ENCODE data around the gene KRT16.
A peak's percentile ranks its signal among the peaks of the same experiment; 100 is the strongest.
"Not testable (repeated sequence)": the region's sequence is repeated elsewhere in the genome, so short reads cannot be mapped to it uniquely, and the experiment has no call there.

Gene KRT16

DNA sequence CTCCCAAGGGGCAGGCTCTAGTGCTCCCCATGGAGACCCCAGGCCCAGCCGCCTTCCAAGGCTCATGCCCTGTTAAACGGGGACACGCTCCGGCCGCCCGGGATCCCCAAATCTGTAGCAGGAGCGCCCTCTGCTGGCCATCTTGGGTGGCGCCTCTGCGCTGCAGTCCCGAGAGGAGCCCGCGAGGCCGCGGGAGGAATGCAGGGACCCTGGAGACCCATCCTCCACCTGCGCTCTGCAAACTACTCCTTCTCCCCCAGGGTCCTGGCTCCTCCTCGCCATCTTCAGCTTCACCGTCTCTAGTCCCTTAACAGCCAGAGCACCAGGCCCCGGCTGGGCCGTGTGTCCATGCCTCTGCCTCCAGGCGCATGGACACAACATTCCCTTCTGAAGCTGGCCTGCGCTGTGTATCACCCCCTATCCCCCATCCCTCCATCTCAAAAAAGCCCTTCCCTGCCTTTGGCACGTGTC is 35.4 kb upstream of the KRT16 start:
- peak; percentile 85 to 86 for DNase-seq (ENCODE audit: low read depth in 2 of 2)

DNA sequence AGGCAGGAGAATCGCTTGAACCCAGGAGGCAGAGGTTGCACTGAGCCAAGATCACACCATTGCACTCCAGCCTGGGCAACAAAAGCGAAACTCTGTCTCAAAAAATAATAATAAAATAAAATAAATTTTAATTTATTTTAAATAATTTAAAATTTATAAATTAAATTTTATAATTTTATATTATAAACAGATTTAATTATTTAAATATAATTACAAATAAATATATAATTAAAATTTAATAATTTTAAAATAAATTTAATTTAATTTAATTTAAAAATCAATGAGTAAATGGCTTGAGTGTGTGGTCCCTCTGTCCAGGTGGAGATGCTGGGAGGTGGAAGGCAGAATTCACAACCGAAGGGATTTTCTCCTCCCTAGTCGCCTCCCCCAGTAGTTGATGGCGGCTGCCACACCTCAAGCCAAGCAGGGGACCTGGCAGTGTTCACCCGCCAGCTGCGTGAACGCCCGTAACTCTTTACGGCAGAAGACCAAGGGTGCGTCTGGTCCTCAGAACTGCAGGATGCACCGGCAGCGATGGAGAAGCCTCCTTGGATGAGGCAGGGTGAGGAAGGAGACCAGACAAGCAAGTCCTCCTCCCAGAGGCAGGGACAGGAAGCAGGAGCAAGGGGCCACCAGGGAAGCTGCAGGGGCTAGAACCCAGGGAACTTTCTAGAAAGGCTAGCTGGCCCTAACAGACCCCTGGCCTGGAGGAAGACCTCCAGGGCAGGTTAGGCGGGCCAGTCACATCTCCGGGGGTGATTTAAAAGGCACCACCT is 34.7 kb upstream of the KRT16 start:
- DNase-seq (ENCODE audit: low read depth in 2 of 2), result no peak

DNA sequence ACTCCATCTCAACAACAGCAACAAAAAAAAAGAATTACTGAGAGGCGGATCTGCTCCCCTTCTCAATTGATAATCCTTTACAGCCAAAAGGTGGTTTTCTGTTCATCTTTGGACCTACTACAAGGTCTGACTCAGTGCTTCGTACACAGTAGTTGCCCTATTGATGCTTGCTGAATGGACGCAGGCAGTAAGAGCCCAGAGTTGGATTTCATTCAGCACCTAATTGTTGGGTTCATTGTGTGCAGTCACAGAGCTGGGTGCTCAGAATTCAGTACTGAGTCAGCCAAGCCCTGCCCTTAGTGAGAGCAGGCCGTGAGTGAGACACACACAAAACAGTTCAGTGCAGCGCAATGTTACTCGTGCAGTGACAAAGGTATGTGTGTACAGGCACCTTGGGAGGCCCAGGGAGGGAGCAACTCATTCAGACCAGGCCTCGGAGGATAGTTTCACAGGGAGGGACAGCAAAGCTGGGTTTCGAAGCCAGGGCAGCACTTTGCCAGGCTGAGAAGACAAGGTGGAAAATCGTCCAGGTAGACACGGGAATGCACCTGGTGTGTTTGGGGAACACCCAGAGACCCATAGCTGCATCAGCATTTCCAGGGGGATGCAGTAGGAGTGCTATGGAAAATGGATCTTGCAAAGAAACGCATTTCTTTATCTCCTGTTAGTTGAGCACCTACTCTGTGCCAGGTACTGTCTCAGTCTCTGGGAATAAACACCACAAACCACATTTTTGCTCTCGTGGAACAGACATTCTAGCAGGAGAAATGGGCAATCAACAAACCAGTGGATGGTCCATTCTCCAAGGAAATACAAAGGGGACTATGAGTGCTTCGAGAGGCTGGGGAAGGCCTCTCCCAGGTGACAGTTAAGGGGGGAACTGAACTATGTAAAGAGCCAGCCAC is 29.9 kb upstream of the KRT16 start:
- no peak for DNase-seq (ENCODE audit: low read depth in 2 of 2)

DNA sequence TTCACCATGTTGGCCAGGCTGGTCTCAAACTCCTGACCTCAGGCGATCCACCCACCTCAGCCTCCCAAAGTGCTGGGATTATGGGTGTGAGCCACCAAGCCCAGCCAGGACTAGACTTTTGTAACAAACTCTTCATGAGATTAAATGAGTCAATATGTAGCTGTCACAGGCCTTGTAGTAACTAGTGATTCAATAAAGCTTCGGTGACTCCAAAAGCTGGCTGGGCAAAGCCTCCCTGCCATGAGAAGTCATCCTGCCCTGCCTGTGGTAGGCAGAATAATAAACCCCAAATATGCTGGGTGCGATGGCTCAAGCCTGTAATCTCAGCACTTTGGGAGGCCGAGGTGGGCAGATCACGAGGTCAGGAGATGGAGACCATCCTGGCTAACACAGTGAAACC is 28.0 kb upstream of the KRT16 start:
- not testable (repeated sequence) for DNase-seq (ENCODE audit: low read depth in 2 of 2)

DNA sequence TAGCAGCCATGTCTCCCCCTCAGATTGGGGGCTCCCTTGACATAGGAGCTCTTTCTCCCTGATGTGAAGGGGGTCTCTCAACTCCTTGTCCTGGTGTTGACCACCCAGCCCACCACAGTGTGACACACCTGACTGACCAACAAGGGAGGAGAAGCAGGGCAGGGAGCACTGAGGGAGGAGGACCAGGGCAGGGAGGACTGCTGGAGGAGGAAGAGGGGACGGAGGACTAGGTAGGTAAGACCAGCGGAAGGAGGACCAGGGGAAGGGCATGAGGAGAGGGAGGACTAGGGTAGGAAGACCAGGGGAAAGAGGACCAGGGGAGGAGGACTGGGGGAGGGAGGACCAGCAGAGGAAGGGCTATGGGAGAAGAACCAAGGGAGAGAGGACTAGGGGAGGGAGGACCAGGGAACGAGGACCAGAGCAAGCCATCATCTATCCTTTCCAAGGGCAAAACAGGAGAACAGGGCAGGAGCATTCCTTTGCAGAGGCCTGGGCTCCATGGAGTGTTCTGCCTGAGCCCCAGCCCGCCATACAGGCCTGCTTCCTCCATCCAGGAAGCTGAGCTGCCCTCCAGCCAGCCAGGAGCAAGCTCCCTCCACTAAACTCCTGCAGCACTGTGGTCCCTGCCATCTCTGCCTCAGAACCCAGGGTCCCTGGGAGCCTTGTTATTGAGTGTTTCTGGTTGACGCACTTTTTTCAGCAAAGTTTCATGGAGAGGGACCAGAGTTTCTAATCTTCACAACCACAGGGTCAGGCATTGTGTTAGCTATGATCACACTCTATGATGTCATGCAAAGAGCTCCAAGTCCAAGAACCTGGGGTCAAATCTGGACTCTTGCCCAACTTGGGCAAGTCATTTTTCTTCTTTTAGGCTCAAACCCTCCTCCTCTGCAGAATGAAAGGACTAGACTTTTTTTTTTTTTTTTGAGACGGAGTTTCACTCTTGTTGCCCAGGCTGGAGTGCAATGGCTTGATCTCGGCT is 27.2 kb upstream of the KRT16 start:
- DNase-seq (ENCODE audit: low read depth in 2 of 2), result no peak

DNA sequence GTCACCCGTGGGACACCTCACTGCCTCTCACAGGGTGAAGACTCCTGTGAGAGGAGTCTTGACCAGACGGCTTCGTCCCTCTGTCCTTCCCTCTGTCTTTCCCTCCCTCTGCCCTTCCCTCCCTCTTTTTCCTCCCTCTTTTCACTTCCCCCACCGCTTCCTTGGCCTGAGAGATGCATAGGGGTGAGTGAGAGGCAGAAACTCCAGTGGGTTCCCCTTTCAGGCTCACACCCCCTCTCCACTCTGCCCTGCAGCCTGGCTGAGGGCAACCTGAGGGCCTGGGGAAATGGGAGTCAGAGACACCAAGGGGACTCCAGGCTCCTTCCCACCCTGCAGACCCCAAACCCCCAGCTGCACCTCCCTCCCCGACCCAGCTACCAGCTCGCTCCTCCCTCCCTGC is 26.4 kb upstream of the KRT16 start:
- DNase-seq (ENCODE audit: low read depth in 2 of 2), result no peak

DNA sequence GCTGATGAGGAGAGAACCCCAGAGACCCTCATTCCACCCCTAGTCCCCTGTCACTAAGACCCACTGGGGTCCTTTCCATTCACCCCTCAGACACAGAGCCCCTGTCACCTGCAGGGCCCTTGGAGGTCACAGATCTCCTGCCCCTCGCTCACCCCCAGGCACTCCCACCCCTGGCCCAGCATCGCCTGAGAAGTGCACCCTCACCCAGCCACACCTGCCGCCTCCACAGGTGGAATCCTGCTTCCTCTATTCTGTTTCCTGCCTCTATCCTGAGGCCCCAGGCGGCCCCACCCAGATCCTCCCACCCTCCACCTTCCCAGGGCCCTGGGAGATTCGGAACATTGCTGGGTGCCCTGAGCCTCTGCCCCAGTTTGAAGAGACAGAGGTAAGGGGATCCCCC is 25.6 kb upstream of the KRT16 start:
- DNase-seq (ENCODE audit: low read depth in 2 of 2), result no peak

DNA sequence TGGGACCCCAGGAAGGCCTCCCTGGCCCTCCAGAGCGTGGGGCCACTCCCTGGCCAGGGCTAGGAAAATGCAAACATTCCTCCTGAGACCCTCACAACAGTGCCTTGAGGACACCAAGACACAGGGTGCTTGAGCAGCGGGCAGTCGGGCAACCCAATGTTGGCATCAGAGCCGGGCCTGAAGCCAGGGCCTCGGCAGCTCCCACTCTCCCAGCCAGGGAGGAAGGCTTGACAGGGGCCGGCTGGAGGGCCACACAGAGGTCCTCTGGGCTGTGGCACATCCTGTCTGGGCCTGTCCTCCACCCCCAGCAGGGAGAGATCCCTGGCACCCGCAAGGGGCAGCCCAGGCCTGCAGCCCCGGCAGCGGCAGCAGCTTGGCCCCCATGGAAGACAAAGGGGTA is 24.1 kb upstream of the KRT16 start:
- DNase-seq (ENCODE audit: low read depth in 2 of 2), result no peak

DNA sequence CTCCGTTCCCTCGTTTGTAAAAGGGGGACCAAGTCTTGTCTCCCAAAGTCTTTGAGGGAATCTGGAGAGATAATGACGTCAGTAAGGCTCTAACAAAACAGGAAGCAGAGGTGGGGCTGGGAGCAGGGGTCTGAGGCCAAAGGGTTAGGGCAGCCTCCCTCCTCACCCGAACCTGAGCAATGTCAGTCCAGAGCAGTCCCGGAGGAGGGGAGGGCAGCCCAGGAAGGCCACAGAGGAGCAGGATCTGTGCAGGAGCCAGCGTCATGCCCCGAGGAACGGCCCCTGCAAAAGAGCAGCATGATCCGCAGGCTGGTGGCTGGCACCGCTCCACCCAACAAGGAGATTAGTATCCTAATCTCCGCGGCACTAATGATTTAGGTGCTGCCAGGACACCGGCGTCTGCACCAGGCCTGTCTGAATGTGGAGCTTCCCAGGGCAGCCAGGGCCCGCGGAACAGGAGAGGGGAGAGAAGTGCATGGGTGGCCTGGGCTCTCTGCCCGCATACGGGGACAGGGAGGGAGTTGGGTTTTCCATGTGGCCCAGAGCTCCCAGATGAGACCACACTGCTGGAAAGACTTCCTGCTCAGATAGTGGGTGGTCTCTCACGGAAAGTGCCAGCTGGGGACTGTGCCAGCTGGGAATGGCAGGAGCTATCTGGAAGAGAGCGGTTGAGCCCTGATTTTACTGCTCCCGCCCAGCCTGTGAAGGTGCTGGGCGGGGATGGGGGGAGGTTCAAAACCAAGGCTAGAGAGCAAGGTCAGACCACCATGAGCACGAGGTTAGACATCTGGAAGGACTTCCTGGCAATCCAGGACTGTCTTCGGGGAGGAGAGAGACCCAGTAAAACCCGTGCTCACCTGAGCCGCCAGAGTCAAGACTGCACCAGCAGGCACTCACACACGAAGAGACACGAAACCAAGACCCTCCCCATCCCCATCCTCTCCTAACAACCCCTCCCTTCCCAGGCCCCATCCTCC is 22.8 kb upstream of the KRT16 start:
- no peak for DNase-seq (ENCODE audit: low read depth in 2 of 2)

DNA sequence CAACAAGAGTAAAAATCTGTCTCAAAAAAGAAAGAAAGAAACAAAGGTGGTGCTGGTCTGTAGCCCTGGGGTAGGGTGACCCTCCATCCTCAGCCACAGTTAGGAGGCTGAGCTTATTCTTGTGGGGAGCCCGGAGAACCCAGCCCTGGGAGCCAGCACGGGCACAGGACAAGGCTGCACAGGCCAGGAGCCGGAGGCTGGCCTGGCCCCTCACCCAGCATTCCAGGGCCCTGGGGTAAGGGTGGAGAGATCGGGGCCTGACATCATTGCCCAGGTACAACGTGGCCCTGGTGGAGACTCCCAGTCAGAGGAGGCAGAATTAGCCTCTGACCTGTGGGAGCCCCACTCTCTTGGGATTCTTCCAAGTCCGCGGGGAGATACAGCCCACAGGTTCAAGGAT is 22.1 kb upstream of the KRT16 start:
- DNase-seq (ENCODE audit: low read depth in 2 of 2), result no peak

DNA sequence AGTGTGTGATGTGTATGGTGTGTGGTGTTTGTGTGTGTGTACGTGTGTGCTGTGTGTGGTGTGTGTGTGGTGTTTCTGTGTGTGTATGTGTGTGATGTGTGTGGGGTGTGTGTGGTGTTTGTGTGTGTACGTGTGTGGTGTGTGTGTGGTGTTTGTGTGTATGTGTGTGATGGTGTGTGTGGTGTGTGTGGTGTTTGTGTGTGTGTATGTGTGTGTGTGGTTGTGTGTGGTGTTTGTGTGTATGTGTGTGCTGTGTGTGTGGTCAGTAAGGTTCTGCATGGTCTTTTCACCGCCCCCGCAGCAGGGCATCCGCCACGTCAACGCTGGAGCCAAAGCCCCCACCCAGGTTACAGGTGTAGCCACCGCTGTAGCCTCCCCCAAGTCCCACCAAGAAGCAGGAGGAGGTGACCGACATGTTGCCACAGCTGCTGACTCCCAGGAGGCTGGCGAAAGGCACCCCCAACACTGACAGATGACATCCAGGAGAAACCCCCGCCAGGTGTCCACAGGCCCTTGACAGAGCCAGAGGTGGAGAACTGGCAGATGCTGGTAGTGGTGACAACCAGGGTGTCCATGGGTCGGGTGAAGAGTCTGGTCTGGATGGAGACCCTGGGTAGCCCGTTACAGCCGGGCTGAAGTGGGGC is 21.1 kb upstream of the KRT16 start:
- no peak for DNase-seq (ENCODE audit: low read depth in 2 of 2)

DNA sequence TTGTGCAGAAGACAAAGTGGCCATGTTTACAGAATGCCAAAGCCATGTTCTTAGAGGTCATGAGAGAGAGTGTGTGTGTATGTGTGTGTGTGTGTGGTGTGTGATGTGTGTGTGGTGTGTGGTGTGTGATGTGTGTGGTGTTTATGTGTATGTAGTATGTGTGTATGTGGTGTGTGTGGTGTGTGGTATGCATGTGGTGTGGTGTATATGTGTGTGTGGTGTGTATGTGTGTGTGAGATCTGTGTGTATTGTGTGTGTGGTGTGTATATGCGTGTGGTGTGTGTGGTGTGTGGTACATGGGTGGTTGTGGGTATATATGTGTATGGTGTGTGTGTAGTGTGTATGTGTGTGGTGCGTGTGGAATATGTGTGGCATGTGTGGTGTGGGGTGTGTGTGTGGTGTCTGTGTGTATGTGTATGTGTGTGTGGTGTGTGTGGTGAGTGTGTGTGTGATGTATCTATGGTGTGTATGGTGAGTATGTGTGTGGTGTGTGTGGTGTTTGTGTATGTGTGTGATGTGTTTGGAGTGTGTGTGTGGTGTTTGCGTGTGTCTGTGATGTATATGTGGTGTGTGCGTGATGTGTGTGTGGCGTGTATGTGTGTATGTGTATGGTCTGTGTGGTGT is 20.0 kb upstream of the KRT16 start:
- DNase-seq (ENCODE audit: low read depth in 2 of 2), result no peak

DNA sequence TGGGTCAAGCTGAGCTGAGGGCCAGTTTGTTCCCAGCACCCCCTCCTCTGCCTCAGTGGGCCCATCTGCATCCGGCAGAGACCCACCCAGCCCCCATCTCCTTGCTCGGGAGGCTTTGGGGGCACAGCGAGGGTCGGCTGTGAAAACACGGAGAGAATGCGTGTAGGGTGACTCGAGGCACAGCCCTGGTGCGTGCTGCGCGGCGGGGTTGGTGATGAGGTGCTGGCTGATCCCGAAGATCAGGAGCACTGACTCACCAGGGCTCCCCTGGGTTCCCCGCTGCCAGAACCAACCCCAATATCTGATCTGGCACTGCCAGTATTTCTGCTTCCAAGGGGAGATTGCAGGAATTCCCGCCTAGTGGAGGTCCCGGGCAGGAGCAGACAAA is 19.3 kb upstream of the KRT16 start:
- DNase-seq (ENCODE audit: low read depth in 2 of 2), result no peak

DNA sequence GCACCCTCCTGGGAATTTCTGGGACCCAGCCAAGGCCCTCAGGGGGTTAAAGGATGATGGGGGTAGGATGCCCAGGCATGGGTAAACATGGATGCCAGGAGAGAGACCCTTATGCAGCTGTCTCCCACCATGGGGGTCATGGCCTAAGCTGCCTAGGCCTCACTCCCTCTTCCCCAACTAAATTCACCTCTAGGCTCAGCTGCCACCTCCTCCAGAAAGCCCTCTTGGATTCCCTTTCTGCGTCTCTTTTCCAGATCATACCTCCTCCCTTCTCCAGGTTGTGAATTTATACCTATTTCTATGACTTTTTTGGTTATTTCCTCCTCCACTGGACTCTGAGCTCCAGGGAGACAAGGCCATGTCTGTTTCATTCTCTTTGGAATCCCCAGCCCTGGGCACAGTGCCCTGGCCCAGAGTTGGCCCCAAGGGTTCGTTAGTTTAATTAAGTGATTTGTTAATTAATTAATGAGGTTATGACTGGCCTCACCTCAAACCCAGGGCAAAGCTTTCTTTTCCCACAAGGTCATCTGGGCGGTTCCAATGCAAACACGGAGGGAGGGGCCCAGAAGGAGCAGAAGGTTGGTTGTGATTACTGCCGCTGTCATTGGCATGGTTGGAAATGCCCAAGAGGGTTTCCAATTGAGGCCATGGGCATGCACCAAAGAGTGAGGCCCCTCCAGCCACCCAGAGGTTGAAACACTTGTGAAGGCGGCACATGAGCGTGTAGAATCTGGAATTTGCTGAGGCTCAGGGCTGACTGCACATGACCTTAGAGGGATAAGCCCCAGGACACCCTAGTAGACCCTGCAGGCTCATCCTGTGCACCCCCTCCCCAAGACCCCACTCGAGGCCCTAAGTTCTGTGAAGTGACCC is 18.7 kb upstream of the KRT16 start:
- DNase-seq (ENCODE audit: low read depth in 2 of 2), result no peak

DNA sequence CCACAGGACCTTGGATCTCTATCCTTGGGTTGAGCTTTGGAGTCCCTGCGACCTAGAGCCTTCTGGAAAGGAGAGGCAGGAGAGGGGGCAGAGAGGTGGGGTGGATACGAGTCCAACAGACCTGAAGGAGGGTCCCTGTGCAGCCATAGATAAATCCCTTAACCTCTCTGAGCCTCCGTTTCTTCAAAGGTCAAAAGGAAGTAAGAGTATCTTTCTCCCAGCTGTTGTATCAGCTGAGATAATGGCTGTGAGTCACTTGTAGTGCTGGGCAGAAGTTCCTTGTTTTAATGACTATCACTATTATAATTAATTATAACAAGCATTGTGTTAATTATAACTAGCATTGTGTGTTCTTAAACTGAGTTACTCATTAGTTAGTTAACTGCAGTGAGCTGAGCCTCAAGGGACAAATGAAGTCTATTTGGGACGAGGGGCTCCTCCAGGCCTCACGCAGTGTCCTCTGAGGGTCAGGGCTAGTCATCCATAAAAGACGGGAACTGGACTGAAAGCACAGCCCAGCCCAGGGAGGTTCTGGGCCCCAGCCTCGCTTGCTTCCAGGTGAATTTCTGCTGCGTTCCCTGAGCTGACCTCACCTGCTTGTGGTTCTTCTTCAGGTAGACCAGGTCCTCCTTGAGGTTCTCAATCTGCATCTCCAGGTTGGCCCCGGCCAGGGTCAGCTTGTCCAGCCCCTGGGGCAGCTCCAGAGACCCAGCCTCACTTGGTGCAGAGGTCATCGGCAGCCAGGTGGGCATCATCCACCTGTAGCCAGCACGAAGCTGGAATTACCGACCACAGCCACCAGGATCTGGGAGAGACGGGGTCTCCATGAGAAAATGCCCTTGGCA is 17.5 kb upstream of the KRT16 start:
- DNase-seq (ENCODE audit: low read depth in 2 of 2), result no peak

DNA sequence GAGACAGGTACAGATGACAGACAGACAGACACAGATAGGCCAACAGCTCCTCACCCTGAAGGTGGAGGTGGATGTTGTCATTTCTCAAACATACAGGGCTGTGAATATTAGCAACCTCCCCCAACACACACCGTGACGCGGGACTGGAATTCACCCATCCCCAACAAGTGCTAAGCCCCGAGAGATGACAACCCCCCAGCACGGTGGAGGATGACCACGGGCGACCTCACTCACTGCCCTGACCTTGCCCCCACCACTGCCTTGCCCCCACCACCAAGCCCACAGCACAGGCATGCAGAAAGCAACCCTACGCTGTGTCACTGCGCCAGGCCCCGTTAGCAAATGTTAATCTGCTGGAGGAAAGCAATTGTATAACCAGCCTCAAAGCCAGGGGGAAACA is 16.7 kb upstream of the KRT16 start:
- no peak for DNase-seq (ENCODE audit: low read depth in 2 of 2)

DNA sequence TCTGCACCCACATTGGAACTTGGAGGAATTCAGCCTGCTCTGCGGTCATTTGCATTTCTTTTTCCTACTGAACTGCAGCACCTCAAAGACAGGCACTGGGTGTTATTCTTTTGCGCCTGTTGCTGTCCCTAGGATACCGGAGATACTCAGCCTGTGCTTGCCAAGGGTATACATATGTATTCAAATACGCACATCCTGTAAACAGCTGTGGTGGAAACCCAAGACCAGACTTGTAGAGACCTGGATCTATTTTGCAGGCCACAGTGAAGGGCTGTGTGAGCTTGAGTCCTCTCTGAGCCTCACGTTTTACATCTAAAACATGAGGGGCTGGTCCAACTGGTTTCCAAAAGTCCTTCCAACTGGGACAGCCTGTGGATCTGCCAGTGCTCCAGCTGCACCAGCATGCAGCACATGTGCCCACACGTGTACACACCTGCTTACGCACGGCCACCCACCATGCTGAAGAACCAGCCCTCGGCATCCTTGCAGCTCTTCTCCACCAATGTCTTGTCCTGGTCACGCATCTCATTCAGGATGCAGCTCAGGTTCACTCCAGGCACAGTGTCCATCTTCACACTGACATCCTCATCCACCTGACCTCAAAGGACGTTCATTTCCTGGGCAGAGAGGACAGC is 16.2 kb upstream of the KRT16 start:
- DNase-seq (ENCODE audit: low read depth in 2 of 2), result not testable (repeated sequence)
